KMS-11 (cell line): Measurements from ENCODE around the gene STARD8.

Source experiments
- H2AFZ ChIP-seq: fragments of 200-600 bp; sonication (generic); 2 replicates; pipeline ENCODE4 v1.6.1; 2016; ENCODE audit warnings: antibody characterized with exemption, mixed run types, low read depth
- H3K27ac ChIP-seq: fragments of 200-600 bp; sonication (generic); 2 replicates; pipeline ENCODE4 v1.6.1; 2016; ENCODE audit warnings: mild to moderate bottlenecking, mixed run types
- H3K27me3 ChIP-seq: fragments of 200-600 bp; sonication (generic); 2 replicates; pipeline ENCODE4 v1.6.1; 2017; ENCODE audit warnings: mild to moderate bottlenecking, low read depth, mixed run types, moderate library complexity; ENCODE audit not compliant: insufficient read depth
- H3K36me3 ChIP-seq: fragments of 200-600 bp; sonication (generic); 2 replicates; pipeline ENCODE4 v1.6.1; 2017; ENCODE audit warnings: mild to moderate bottlenecking, mixed run types; ENCODE audit not compliant: insufficient read depth
- H3K4me1 ChIP-seq: fragments of 200-600 bp; sonication (generic); 2 replicates; pipeline ENCODE4 v1.6.1; 2016; ENCODE audit warnings: mild to moderate bottlenecking, low read depth, mixed run types; ENCODE audit not compliant: poor library complexity, severe bottlenecking
- H3K4me2 ChIP-seq: fragments of 200-600 bp; sonication (generic); 2 replicates; pipeline ENCODE4 v1.7.0; 2016; ENCODE audit warnings: mild to moderate bottlenecking, mixed run types
- H3K4me3 ChIP-seq: fragments of 200-600 bp; sonication (generic); IDR thresholded peaks from 2 replicates; pipeline ENCODE4 v1.6.1; 2017; ENCODE audit warnings: low read depth, low read length, mixed read lengths; ENCODE audit not compliant: insufficient read depth
- H3K79me2 ChIP-seq: fragments of 200-600 bp; sonication (generic); 2 replicates; pipeline ENCODE4 v1.6.1; 2016; ENCODE audit warnings: low read depth, mixed run types; ENCODE audit not compliant: insufficient read depth
- H3K9ac ChIP-seq: fragments of 200-600 bp; sonication (generic); 2 replicates; pipeline ENCODE4 v1.6.1; 2016; ENCODE audit warnings: mild to moderate bottlenecking, mixed run types
- H4K20me1 ChIP-seq: fragments of 200-600 bp; sonication (generic); 2 replicates; pipeline ENCODE4 v1.6.1; 2016; ENCODE audit warnings: mild to moderate bottlenecking, mixed run types; ENCODE audit not compliant: insufficient read depth
- TF ChIP-seq, protein P1 (sequence below): fragments of 200-600 bp; sonication (generic); conservative IDR thresholded peaks from 2 replicates; pipeline ENCODE4 v1.6.1; 2017; ENCODE audit warnings: low read depth, mild to moderate bottlenecking, antibody characterized with exemption, low read length, moderate library complexity, mixed read lengths

Gene STARD8

DNA sequence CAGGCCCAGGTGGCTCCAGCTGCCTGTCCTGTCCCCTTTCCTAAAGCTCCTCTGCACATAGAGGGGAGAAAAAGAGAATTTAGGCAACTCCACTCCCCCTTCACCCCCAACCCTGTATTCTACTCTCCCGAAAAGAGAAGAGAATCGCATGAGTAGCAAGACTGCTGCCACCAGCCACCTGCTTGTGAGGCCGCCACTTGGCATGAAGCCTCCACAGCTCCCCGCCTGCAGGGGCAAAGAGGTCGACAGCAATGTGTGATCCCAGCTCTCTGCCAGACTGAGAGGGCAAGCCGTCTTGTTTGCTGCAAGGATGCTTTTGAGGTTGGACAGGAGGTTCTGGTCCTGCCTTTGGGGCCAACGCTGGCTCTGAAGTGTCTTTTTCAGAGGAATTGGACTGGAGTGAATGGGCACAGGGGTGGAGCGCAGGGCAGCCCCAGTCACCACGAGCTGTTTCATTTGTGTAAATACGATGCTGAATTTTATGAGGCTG lies 77.1 kb downstream of the STARD8 start:
- H3K27ac ChIP-seq = no peak overlapping the region
- H4K20me1 ChIP-seq = no peaks in the 10 kb centered on the region
- no peak overlapping the region for H2AFZ ChIP-seq
- H3K36me3 ChIP-seq = no peaks in the 10 kb centered on the region
- H3K4me2 ChIP-seq = no peak overlapping the region
- H3K4me1 ChIP-seq = no peaks in the 10 kb centered on the region
- H3K9ac ChIP-seq = no peak overlapping the region
- H3K27me3 ChIP-seq = no peaks in the 10 kb centered on the region
- TF ChIP-seq, protein P1, sequence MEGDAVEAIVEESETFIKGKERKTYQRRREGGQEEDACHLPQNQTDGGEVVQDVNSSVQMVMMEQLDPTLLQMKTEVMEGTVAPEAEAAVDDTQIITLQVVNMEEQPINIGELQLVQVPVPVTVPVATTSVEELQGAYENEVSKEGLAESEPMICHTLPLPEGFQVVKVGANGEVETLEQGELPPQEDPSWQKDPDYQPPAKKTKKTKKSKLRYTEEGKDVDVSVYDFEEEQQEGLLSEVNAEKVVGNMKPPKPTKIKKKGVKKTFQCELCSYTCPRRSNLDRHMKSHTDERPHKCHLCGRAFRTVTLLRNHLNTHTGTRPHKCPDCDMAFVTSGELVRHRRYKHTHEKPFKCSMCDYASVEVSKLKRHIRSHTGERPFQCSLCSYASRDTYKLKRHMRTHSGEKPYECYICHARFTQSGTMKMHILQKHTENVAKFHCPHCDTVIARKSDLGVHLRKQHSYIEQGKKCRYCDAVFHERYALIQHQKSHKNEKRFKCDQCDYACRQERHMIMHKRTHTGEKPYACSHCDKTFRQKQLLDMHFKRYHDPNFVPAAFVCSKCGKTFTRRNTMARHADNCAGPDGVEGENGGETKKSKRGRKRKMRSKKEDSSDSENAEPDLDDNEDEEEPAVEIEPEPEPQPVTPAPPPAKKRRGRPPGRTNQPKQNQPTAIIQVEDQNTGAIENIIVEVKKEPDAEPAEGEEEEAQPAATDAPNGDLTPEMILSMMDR = no peak
- H3K79me2 ChIP-seq = no peaks in the 10 kb centered on the region
- H3K4me3 ChIP-seq = no peak overlapping the region

DNA sequence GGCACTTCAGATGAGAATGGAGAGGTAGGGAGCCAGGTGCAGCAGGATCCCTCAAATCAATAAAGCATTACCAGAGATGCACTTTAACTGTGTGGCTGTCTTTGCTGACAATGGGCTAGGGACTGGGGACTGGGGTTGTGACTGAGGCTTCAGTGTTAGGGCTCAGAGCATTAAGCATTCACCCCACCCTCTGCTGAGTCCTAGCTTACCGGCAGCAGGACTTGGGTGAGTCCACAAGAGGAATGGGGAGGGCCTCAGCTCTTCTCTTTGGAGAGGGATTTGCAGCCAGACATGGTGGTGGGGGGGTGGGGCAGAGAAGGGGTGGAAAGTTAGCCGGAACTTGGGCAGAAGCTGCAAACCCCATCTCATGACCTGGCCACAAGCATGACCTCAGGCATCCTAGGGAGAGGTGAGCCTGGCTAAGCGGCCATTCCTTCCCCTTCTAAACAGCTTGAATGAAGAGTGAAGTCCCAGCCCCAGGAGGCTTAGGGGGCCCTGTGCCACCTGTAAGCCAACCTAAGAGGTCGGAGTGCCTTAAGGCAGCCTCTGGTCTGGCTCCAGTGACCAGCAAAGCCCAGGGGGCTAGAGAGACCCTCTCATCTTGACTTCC lies 78.4 kb downstream of the STARD8 start:
- Histone ChIP-seq H3K27ac (no peak overlapping the region), H2AFZ (no peak overlapping the region), H3K4me1 (no peaks in the 10 kb centered on the region), H3K9ac (no peak overlapping the region), H3K4me2 (no peak overlapping the region), H3K27me3 (no peaks in the 10 kb centered on the region), H3K4me3 (no peak overlapping the region), H3K79me2 (no peaks in the 10 kb centered on the region), H4K20me1 (no peaks in the 10 kb centered on the region), H3K36me3 (no peaks in the 10 kb centered on the region)
- TF ChIP-seq, protein P1 = no peak

GRCh38 chrX:68726366-68726765 lies 78.9 kb downstream of the STARD8 start:
- H3K4me2 ChIP-seq = no peak overlapping the region
- H3K27ac ChIP-seq = no peak overlapping the region
- no peak overlapping the region for H3K4me3 ChIP-seq
- no peak overlapping the region for H2AFZ ChIP-seq
- H4K20me1 ChIP-seq = no peaks in the 10 kb centered on the region
- TF ChIP-seq, protein P1 = no peak
- H3K79me2 ChIP-seq = no peaks in the 10 kb centered on the region
- no peaks in the 10 kb centered on the region for H3K27me3 ChIP-seq
- no peaks in the 10 kb centered on the region for H3K36me3 ChIP-seq
- no peak overlapping the region for H3K9ac ChIP-seq
- H3K4me1 ChIP-seq = no peaks in the 10 kb centered on the region

DNA sequence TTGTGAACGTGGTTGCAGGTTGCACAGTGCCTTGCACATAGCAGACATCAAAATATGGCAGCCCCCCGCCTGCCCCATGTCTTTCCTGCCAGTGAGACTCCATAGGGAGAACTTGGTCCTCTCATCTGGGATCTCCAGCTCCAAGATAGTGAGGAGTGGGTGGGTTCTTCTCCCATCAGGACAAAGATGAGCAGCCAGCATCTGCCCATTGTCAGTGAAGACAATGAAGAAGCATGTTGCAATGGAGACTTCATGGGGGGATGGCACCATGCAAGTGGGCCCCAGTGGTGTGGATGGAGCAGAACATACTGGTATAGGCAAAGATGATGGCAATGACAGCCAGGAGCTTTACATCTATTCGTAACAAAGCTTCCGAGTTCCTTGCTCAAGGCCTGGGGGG lies 80.2 kb downstream of the STARD8 start:
- no peak overlapping the region for H3K9ac ChIP-seq
- no peak overlapping the region for H3K27ac ChIP-seq
- no peak overlapping the region for H2AFZ ChIP-seq
- H3K4me2 ChIP-seq = no peak overlapping the region
- H3K4me3 ChIP-seq = no peak overlapping the region
- no peaks in the 10 kb centered on the region for H3K4me1 ChIP-seq
- H3K36me3 ChIP-seq = no peaks in the 10 kb centered on the region
- TF ChIP-seq, protein P1 = no peak
- no peaks in the 10 kb centered on the region for H4K20me1 ChIP-seq
- H3K27me3 ChIP-seq = no peaks in the 10 kb centered on the region
- no peaks in the 10 kb centered on the region for H3K79me2 ChIP-seq
